DMS53 treated with DMSO at 0.1 percent for 48 hours (cell line): ENCODE measurements around the gene ACVRL1.
A peak's percentile ranks its signal among the peaks of the same experiment; 100 is the strongest.

ENCODE experiments used
- DNase-seq: peaks from one replicate; lab custom pipeline; 2025; ENCODE audit not compliant: unreplicated experiment; lab: John Stamatoyannopoulos, UW

ACVRL1 gene

DNA sequence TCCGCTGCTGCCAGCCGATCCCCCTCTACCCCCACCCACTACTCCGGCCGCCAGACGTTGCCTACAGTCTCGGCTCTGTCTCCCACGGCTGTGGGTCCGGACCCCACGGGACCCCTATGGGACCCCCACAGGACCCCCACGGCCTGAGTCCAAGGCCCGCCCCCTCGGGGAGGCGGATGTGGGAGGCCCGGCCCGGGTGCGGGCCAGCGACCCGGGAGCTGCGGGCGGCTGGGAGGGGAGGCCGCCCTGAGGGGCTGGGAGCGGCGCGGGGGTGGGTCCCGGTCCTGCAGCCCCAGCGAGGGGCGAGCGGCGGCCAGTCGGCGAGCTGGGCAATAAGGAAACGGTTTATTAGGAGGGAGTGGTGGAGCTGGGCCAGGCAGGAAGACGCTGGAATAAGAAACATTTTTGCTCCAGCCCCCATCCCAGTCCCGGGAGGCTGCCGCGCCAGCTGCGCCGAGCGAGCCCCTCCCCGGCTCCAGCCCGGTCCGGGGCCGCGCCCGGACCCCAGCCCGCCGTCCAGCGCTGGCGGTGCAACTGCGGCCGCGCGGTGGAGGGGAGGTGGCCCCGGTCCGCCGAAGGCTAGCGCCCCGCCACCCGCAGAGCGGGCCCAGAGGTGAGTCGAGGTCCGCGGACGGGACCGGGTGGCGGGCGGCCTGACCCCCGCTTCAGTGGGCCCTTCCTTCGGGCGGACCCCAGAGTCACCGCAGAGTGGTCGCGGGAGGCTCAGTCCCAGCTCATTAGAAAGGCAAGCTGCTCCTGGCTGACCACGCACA, at the start of gene ACVRL1:
TSS of gene ACVRL1 (plus strand) at position 422 of the 773 bp plus-strand sequence. CDS start 4,971 bp downstream, outside the sequence.
- no peak for DNase-seq

DNA sequence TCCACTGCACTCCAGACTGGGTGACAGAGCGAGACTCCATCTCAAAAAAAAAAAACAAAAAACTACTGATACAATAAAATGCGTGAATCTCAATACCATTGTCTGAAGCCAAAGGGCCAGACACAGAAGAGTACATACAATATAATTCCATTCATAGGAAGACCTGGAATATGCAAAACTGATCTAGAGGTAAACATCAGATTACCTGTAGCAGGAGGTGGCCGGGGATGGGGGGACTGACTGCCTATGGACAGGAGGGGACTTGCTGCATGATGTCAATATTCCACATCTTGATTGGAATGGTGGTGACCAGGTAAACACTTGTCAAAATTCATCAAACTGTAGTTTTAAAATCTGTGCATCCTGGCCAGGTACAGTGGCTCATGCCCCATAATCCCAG, 46.3 kb upstream of the ACVRL1 start:
- DNase-seq, result no peak

DNA sequence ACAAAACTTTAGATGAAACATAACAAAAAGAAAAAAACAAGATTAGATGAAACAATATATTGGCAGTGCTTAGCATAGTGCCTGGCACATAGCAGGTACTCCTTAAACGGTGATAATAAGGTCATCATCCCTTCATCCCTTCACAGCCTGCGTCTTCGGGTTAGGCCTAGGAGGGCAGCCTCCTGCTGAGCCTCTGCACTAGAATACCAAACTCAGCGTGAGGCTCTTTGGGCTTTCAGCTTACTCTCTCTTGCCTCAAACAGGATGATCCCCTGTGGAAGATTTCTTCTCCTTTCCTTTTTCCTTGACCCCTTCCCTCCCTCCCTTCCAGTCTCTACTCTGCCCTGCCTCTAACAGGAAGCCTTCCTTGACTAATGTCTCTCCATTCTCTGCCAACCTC, 44.4 kb upstream of the ACVRL1 start:
- DNase-seq, result no peak

DNA sequence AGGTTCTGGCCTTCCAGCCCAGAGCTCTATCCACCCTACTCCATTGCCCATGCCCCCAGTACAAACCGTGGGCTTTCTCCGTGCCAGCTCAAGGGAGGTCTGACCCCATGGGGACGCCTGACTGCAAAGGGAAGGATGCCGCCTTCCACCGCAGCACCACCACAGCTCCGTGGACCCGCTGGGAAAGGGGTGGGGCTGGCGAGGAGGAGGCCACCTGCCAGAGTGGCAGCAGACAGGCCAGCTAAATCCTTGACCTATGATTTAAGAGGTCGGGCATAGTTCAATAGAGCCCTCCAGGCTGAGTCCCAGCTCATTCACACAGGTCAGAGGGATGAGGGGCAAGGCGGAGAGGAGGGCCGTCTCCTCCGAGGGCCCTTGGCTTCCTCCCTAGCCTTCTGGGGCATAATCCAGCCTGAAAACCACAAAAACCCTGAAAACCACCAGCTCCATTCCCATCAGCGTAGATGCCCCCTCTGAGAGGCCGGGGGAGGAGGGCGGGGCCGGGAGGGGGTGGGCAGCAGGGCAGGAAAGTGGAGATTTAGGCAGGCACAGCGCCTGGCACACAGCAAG, 43.9 kb upstream of the ACVRL1 start:
- DNase-seq, result no peak

DNA sequence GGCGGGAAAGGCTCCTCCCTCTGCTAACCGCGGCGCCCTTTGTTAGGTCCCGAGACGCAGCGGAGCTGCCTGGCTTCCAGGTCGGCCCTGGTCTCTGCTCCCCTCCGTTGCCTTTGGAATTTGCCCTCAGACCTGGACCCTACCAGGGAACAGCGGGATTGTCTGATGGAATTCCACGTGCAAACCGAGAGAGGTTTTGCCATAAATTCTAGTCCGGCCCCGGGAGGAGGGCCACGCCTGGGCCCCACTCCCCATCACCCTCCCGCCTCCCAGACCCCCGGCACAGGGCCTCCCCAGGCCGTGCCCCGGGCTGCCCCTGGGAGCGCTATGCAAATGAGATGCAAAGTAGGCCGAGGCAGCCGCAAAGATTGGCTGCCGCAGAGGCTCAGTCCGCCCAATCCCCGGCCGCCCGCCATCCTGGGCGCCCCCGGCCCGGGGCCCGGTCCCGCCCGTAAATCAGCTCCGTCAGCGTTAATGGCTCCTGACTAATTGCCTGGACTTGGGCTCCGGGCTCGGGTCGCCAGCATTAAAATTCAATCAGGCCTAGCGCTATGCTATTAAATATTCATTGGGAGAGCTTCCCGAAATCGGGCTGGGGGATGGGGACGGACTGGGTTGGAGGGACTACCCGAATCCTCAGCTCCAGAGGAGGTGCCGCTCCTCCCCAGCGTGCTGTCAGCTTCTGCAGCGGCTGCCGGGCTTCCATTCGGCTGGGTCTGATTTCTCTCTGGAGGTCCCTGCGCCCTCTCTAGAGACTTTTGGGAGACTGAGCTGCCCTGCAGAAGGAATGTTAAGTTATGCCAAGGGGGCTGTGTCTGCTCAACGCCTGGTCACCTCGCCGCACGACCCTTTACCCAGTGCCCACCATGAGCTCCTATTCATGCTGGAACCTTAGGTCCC, 43.1 kb upstream of the ACVRL1 start:
- peak; percentile 16 for DNase-seq

DNA sequence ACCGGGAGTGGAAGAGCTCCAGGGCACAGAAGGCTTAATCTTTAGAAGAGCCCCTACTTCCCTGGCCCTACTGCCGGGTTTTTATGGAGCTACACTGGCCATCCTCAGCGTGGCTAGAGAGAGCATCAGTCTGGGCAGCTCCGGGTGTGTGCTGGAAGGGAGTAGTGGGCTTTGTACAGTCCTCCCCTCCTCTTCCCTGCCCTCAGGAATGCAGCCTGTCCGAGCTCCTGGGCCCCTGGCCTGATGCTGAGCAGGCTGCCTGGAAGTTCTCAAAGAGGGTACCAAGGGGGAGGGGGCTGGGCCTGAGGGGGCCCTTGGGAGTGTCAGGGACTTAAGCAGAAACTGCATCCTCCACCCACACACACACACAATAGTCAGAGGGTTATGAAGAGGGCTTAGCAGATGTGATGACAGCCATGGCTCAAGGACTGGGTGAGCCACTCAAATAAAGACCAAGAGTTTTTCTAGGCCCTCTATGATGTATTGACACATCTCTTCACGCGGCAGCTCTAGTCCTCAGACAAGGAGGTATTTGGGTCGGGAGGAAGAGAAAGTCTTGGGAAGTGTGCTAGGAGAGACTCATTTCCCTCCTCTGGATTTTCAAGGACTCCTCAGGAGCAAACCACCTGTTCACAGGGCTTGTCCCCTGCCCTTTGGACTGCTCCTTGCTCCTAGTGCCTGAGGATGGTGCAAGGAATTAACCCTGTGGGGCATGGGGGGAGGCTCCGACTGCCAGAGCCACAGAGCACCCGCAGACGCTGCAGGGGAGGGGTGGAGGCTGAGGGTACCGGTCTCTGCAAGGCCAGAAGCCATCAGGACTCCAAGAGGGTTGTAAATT, 42.3 kb upstream of the ACVRL1 start:
- DNase-seq, result no peak

DNA sequence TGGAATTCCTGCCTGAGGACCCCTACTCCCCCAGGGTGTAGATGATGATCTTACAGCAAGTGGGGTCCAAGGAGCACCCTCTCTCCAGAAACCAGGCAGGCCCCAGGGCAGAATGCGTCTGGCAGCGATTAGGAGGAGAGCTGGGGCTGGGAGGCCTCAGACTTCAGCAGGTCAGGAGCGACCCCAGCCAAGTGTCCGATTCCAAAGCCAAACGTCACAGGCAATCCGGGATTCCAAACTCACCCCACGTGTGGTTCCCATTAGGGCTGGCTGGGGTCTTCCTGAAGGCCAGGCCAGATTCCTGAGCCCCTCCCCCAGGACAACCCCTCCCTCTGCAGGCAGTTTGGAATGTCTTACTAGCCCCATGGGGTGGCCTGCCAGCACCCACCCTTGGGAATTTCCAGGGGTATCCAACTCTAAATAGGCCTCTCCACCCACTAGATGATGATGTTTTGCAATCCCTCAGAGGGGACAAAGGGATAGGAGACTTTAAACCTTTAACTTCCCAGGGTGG, 41.5 kb upstream of the ACVRL1 start:
- DNase-seq, result no peak

DNA sequence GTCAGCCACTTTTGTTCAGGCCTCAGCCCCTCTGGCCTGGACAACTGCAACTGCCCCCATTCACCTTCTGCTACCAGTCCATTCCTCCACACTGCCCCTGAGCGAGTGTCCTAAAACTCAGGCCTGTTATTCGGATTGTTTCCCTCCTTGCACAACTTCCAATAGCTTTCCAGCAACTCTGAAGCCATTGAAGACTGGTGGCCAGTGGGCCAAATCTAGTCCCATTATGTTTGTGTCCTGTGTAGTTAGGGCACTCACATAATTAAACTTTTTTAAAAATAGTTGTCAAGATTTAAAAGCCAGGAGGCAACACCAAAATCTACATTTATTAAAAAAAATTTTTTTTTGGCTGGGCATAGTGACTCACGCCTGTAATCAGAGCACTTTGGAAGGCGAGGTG, 41.0 kb upstream of the ACVRL1 start:
- no peak for DNase-seq

DNA sequence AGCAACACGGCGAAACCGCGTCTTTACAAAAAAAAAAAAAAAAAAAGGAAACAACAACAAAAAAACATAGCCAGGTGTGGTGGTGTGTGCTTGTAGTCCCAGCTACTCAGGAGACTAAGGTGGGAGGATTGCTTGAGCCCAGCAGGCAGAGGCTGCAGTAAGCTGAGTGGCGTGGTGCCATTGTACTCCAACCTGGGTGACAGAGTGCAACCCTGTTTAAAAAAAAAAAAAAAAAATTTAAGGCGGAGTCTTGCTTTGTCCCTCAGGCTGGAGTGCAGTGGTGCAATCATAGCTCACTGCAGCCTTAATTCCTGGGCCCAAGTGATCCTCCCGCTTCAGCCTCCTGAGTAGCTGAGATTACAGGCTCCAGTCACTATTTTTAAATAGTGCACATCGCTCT, 40.5 kb upstream of the ACVRL1 start:
- DNase-seq, result no peak

DNA sequence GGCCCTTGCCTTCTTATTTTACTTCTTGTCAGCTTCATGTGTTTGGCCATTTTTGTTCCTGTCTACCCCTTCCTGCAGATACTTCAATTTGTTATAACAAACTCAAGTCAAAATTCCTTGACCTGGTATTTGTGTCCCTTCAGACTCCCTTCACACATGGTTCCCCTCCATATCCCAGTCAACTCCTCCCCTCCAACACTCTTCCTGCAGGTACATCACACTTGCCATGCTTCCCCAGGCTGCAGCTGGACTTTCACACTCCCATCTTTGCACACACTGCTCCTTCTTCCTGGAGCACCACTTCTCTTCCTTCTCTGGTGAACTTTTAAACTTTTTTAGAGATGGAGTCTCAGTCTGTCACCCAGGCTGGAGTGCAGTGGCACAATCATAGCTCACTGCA, 39.9 kb upstream of the ACVRL1 start:
- DNase-seq, result no peak

DNA sequence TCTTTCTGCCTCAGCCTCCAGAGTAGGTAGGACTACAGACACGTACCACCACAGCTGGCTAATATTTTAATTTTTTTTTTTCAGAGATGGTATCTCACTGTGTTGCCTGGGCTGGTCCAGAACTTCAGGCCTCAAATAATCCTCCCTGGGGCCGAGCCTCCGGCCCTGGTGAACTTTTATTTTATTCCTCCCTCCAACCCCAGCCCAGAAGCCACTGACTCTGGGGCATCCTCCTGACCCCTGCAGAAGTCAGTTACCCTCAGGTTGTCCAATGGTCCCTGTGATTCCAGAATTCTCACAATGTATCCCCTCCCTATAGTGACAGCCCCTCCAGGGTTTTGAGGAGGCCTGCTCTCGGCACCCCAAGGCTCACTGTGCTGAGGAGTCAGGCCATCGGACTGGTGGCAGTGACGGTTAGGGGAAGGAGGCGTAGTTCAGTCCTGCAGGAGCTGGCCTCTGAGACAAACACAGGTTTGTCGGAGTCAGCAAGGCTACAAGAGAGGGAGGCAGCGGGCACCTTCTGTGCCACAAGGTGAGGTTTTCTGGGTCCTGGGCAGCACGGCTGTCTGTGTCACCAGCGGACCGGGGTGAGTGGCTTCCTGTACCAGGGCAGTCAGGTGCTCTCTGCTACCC, 39.4 kb upstream of the ACVRL1 start:
- DNase-seq, result no peak

DNA sequence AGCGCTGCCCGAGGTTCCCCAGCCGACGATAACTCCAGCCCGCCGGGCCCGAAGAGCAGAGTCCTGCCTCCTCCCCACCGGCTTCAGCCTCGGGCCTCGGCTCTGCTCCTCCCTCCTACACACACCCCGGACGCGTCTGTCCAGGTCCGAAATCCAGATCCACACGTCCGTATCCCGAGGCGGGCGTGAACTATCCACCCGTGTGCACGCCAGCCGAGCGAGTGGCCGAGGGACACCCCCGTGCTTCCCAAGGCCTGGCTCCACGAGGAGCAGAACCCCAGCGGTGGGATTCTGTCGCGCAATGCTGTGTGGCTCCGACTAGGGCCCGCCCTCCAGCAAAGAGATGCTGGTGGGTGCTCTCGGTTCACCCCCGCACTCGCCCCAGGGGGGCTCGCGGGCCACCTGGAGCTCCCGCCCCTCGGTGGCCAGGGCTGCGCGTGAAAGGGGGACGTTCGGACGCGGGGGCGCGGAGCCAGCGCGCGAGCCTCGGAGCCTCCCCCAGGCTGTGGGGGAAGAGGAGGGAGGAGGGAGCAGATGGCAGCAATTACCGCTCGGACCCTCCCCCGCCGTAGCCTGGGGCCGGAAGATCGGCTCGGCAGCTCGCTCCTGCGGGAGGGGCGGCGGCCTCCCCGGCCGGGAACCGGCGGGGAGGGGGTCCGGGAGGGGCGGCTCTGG, 38.3 kb upstream of the ACVRL1 start:
- DNase-seq, result no peak

DNA sequence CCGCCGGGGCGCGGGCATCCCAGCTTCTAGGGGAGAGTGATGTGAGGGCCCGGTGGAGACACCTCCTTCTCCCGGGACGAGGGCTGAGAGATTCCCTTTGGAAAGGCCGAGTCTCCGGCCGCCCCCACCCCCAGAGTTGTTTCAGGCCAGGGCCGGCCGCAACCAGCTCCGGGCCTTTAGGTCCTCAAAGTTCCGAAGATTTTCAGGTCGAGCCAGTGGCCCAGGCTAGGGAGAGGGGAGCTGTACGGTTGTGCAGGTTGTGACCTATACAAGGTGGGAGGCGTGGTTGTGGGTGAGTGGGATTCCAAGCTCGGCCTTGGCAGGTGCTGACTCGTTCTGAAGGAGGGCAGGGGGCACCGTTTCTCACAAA, 37.8 kb upstream of the ACVRL1 start:
- no peak for DNase-seq

DNA sequence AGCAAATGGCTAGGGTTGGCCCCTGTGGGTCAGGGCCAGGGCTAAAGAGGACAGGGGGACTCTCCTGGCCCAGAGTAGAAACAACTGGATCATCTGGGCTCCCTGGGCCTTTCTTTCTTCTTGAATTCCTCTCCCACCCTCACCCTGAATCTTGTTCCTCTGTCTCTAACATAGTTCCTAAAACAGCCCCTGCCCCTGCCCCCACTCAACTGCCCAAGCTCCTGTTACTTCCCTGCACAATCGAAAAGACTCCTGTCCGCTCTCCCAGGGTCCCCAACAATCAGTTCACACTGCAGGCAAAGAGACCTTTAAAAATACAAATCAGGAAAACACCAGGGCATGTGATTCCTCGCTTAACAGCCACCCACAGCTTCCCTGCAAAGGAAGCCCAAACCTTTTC, 37.4 kb upstream of the ACVRL1 start:
- no peak for DNase-seq

DNA sequence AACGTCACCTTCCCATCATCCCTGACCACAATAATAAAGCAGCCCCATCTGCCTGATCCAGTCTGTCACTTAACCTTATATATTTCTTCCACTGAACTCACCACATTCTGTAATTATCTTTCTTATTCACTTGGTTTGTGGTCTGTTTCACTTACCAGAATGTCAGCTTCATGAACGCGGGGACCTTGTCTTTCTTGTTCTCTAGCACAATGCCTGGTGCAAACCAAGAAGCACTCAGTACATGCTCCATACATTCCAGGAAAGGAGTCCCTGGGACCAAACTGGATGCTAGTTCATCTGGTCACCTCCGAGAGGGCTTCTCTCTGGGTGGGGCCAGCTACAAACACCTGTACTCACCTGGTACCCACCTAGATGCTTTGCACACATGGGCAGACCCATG, 36.8 kb upstream of the ACVRL1 start:
- DNase-seq, result no peak

DNA sequence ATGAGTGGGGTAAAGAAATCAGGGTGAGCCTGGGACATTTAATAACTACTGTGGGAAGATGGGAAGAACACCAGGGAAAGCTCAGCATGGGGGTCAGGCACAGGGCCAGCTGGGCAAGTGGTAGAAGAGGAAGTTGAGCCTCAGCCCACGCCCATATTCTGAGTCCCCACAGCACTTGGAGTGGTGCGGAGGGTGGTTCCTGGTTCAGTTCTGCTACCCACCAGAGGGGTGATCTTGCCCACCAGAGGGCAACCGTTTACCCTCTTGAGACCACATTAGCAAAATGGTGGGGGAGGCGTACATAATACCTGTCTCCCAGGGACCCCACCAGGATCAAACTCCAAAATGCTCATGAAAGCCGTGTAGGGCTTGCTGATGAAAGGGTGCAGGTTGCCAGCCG, 36.2 kb upstream of the ACVRL1 start:
- DNase-seq, result no peak

DNA sequence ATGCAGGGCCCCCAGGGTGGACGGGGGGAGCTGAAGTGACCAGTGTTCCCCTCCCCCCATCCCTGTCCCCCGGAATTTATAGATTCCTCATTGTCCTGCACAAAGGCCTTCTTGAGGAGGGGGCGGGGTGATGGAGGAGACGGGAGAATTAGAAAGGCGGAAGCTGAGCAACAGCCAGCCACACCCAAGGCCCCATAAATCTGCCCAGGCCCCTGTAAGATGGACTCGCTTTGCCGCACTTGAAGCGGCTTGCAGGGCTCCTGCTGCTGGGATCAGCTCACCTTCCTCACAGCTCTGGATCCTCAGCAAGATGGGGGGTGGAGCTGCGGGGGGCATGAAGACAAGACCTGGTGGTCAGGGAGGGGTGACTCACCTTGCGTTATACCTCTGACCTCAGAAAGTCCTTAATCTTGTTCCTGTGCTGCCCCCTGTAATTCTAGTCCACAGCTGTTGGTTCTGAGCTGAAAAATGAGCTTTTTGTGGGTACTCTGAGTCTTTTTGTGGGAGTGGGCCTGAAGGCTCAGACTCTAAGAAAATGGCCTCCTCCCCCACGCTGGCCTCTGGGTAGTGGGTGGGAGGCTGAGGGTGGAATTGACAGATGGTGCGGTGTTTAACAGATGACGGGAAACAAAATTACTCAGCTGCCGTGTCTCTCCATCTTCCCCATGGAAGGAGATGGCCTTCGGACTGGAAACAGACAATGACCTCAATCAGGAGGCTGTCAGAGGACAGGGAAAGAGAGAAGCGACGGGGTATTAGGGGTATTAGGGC, 35.2 kb upstream of the ACVRL1 start:
- DNase-seq, result no peak

DNA sequence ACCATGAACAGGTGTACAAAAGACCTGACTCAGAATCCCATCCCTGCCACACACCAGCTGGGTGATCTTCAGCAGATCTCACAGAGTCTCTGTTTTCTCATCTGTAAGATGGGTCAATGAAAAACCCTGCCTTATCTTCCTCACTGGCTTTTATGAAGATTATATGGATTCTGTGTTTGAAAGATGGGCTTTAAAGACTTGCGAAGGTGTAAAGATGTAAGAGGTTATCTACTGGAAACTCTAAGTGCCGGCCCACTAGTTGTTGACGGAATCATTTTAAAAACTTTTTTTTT, 34.7 kb upstream of the ACVRL1 start:
- DNase-seq, result no peak

DNA sequence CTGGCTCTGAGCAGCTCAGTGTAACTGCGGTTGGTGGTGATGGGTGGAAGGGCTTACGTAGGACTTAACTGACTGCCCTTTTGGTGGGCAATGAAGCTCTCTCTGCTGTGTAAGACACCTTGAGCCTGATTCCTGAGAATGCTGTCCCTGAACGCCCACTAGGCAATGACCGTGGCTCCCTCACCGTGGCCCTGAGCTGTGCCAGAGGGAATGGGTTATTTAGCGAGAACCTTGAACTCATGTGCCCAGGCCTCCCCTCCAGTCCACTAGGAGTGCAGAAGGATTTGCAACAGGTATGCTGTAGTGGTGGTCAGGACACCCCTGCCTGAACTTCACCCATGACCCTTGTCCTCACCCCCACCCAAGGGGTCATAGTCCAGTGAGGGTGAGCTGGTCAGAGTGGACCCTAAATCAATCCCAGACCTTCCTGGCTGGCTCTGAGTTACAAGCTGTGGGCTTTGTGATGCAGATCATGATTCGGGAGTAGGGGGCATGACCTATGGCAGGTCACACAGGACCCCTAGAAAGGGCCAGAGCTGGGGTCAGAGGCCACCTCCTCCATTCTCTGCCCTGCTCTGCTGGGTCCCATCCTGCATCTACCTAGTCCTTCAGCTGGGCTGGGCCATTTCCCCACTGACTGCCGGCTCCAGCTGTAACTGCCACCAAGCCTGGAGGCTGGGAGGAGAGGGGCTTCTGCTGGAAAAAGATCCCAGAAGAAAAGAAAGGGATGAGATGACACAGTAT, 33.9 kb upstream of the ACVRL1 start:
- DNase-seq, result no peak
